NCI-H526 treated with DMSO at 0.1 percent for 48 hours (cell line): ENCODE results near the gene LRRC74B.
"Not testable (repeated sequence)": the region's sequence is repeated elsewhere in the genome, so short reads cannot be mapped to it uniquely, and the experiment has no call there.

ENCODE experiments used
- DNase-seq: peaks from one replicate; lab custom pipeline; 2025; lab: John Stamatoyannopoulos, UW

LRRC74B gene

DNA sequence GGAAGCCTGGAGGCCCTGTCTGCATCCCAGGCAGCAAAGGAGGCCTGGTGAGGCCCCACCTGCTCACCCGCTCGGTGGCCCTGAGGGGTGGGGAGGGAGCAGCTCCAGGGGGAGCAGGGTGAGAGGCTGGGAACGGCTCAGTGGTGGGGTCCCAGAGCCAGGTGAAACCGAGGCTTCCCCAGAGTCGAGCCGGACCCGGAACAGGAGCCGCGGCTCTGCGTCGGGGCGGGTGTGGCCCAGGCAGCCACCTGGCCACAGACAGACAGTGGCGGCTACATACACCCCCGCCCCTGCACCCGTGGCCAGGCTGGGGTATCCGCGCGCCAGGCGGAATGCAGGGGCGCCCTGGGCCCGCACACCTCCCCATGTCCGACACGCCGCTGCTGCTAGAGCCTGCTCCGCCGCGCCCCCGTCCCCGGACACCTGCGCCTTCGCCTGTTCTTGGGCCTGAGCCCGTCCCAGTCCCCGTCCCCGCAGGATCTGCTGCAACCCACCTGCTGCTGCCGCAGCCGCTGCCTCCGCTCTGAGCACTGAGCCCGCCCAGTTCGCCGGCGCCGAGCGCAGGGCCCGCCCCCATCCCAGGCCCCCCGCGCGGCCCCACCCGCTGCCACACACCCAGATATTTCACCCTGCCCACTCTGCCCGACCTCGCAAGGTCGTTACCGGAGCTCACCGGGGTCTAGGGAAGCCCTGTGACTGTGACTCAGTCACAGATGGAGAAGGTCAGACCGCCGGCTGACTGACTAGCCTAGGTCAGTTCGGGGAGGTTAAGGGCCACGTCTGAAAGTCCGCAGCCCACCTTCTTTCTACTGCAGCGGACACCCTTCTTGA lies 13.5 kb upstream of the LRRC74B start, which contains the start of gene SLC7A4:
Gene SLC7A4 (minus strand): TSS at position 525 of the 831 bp plus-strand sequence. CDS start 749 bp downstream, outside the sequence.
- DNase-seq, result no peak

DNA sequence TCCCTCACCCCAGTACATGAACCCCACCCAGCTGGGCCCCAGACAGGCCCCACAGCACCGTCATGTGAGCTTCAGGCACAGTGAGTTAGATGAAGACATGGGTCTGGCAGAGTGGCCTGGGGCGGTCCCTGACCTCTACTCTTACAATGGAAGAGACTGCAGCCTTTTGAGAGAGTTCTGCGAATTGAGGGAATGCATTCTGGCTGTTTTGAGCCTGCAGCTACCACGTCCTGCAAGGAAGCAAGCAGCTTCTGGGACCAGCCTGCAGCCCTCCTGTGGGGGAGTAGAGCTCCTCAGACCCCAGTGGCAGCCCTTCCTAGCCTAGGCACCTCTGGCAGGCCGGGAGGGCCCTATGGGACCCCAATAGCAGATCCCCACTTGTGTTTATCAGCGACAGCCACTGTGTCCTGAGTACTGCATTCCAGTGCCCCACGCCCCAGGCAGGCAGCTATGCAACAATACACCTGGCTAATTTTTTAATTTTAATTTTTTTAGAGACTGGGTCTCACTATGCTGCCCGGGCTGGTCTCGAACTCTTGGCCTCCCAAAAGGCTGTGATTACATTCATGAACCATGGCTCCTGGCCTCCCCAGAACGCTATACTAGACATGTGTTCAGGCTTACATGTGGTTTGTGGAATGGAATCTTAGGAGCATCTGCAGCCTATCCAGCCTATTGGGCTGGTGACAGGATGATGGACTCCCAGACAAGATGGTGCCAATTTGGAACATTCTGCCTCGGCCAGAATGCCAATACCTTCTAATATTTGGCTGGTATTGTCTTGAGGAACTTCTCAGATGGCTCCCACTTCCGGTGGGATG lies 12.7 kb upstream of the LRRC74B start:
- no peak for DNase-seq

DNA sequence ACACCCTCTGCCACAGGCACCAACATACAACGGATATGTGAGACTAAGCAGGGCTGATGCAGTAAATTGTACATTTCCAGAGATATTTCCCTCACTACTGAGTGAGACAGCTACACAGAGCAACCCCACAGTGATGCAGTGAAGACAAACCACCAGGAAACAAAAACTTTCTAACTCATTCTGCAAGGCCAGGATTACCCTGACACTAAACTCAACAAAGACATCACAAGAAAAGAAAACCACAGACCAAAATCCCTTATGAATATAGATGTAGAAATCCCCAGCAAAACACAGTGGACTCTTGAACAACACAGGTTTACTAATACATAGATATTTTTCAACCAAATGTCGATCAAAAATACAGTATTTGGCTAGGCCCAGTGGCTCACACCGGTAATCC lies 11.9 kb upstream of the LRRC74B start:
- DNase-seq, result no peak

DNA sequence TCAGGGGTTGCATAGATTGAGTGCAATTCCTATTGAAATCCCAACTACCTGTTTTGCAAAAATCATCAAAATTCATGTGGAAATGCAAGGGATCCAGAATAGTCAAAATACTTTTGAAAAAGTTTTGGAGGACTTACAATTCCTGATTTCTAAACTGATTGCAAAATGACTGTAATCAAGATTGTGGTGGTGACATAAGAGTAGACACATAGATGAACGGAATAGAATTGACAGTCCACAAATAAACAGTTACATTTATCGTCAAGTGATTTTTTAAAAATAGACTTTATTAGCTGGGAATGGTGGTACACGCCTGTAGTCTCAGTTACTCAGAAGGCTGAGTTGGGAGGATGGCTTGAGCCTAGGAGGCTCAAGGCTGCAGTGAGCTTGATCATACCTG lies 10.8 kb upstream of the LRRC74B start:
- DNase-seq, result no peak

DNA sequence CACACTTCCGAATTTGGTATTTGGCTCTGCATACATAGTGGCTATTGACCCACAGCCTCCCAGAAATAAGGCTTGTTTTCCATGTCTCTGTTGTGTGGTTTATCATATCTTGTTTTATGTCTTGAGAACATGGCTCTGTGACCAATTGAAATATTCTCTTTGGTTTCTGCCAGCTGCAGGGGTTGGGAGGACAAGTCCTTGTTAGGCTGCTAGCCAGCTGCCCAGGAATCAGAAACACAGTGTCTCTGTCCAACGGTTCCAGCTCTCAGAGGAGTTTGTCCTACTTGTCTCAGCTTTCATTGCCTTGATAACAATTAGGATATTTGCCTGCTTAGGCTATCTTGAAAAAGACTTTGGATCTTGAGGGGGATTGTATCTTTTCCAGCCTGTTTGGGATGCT lies 7.3 kb upstream of the LRRC74B start:
- no peak for DNase-seq

DNA sequence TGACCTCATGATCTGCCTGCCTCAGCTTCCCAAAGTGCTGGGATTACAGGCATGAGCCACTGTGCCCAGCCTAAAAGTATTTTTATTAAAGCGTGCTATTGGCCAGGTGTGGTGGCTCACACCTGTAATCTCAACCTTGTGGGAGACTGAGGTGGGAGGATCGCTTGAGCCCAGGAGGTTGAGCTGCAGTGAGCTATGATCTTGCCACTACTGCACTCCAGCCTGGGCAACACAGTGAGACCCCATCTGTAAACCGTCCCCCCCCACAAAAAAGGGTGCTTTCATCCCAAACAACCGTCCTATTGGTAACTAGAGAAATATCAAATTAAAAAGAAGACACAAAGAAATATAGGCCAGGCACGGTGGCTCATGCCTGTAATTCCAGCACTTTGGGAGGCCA lies 6.6 kb upstream of the LRRC74B start:
- not testable (repeated sequence) for DNase-seq

DNA sequence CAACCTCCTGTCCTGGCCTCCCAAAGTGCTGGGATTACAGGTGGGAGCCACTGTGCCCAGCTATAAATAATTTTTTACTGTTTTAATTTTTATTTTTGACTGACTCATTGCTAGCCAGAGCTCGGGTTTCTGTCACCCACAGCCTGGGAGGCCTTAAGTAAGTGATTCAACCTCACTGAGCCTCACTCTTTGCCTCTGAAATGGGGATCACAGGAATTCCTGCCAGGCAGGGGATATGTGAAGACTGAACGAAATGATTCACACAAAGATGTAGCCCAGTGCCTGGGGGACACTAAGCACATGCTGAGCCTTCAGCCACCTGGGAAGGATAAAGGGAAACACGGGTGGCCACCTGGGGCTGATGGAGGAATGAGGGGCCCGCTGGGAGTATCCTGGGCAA lies 3.8 kb upstream of the LRRC74B start:
- DNase-seq, result no peak

DNA sequence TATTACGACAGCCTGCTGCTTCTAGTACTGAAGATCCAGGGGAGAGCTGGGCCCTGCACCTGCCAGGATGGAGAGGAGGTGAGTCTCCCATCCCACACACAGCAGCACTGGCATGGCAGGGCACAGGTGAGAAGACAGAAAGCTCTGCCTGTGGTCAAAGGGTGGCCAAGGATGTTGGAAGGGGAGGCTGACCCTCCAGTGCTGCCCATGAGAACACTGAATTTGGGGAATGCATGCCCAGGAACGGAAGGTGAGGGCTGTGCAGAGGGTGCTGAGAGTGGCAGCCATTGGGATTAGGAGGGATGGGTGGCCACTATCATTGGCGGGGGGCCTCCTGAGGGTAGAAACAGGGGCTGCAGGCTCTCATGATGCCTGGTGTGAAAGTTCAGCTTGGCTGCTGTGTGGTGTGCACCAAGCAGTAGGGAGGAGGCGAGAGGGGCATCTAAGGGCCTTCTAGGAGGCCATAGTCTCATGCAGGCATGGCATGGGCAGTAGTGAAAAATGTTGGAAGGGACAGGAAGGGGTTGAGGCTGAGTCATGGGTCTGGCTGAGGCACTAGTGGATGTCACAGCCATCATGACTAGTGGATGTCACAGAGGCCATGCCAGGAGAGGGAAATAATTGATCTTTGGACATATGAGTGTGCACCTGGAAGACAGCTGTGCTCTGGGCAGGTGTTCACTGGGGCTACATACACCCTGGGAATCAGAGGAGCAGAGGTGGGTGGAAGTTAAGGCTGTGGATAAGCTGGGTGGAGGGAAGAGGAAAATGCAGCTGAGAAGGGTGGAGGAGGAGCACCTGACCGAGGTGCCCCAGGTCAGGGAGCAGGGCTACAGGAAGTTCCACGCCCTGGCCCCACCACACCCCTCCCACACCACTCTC lies 2.5 kb upstream of the LRRC74B start:
- no peak for DNase-seq

DNA sequence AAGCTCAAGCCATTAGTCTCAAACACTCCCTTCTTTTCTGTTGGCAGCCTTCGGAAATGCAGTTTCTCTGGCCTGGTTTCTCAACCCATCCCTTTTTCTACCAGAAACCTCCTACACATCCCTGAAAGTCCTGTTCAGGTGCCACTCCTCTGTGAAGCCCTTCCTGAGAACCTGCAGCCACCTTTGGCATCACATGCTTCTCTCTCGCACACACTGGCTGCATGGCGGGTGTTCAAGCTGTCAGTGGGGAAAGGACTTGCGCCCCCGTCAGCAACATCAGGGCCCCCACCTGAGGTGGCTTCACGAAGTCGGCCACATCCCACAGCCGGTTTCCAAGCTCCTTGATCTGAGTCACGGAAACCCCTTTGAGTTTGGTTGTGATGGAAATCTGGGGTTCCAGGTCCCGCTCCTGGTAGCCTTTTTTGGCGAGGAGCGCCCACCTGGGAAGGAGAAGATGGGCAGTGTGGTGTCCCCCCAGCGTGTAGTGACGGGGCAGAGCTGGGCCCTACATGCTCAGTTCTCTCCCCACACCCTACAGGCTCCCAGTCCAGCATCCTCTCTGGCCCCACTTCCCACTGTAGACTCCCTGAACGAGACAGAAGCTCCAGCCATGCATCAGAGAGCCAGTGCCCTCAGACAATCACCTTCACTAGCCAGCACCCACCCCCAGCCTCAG lies 1.7 kb upstream of the LRRC74B start:
- no peak for DNase-seq

DNA sequence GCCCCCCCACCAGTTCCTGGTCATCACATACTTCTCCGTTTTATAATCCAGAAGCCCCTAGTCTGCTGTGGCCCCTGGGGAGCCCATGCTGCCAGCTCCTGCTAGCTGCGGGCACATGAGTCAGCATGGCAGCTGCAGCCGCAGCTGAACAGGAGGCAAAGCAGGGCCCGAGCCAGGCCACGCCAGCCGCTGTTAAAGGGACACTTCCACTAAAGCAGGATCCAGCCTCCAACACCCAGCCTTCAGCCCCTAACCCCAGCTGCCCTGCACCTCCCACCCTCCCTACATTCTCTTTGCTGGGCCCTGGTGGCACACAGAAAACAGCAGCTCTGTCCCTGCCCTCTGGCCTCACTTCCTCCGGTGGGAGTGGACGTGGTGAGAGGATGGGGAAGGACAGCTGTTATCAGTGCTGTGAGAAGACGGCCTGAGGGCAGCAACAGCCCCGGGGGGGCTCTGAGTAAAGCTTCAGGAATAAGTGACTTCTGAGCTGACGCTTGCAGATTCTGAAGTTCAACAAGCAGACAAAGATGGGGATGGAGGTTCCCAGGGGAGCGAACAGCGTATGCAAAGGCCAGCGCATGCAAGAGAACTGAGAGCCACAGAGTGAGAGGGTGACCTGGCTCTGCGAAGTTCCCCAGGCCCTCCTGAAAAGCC lies 688 bp upstream of the LRRC74B start:
- DNase-seq, result no peak

DNA sequence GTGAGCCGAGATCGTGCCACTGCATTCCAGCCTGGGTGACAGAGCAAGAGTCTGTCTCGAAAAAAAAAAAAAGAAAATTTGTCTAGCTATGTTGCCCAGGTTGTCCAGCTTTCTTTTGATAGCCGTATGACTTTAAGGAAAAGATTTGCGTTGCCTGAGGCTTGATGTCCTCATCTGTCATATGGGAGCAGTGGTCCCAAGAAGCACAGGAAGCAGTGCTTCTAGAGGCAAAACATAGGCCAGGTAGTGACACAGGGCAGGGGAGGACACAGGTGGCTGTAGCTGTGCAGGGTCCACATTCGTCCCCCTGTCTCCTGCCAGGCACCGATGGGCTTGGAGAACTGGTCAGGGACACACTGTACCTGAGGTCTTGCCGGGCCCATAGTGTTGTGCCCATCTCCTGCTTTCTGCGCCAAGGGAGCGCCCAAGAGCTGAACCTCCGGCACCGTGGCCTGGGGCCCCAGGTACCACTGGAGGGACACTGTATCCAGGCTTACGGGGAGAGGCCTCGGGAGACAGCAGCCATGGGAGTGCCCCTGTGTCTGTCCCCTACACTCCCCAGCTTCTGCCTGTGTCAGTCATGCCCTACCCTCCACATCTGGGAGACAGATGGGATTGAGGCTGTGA lies 1.4 kb downstream of the LRRC74B start:
- DNase-seq, result no peak

DNA sequence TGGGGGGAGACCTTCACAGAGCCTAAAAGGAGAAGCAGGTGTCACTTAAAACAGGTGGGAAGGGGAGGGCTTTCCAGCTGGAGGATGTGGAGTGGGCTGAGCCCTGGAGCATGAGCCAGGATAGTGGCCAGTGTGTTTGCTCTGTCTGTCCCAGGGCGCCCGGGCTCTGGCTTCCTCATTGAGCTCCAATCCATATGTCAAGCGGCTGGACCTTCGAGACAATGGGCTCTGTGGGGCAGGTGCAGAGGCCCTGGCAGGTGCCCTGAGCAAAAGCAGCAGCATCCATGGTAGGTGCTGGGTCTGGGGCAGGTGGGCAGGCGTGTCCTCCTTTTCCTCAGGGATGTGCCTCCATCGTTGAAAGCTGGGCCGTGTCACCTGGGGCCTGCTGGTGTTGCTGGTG lies 2.0 kb downstream of the LRRC74B start:
- DNase-seq, result no peak

DNA sequence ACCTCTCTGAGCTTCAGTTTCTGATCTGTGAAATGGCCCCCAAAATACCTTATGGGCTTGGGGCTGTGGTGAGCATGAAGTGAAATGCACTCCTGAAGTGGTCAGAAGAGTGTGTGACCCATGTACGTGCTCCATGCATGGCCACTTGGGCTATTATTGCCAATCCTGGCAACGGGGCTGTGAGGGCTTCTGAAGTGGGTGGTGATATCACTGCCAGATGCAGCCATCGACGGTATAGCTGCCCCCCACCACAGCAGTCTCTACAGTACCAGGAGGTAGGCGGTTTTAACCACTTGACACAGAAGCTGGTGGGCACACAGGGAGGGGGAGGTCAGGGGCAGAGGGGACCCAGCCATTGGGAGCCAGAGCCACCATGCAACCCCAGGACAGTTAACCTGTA lies 2.7 kb downstream of the LRRC74B start:
- DNase-seq, result not testable (repeated sequence)

DNA sequence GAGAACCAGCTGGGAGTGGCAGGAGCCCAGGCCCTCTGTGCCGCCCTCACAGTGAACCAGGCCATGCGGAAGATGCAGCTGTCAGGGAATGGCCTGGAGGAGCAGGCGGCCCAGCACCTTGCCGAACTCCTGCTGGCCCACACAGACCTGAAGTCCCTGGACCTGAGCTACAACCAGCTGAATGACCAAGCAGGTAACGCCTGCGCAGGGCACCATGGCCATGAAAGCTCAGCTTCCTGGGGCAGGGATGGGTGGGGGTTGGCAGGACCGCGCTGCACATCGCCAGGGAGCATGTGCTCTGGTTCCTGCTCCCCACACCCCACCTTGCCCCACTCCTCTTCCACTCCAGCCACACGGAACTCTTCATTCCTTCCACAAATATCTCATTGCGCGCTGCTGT lies 3.2 kb downstream of the LRRC74B start:
- not testable (repeated sequence) for DNase-seq

DNA sequence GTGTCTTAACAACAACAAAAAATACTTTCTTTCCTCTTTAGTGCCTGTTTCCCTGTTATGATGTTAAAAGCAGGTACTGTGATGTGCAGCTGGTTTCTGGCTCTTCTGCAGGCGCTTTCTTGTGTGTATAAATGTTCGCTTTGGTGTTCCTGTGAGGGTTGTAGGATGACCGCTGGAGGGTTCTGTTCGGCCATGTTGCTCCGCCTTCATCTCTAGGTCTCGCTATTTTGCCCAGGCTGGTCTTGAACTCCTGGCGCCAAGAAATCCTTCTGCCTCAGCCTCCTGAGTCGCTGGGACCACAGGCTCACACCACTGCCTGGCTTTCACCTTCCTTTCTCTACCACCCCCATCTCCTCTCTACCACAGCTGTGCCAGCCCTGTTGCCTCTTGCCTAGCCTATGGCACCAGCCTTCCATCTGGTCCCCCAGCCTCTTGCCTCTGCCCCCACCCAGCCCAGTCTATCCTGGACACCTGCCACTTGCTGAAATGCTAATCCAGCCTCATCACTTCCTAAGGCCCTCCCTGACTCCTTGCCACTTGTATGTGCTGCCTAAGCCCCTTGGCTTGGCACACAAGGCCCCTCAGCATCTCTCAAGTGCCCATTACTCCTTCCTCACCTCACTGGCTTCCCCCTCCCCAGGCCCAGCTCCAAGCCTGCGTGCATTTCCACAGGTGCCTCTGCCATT lies 5.5 kb downstream of the LRRC74B start:
- no peak for DNase-seq

DNA sequence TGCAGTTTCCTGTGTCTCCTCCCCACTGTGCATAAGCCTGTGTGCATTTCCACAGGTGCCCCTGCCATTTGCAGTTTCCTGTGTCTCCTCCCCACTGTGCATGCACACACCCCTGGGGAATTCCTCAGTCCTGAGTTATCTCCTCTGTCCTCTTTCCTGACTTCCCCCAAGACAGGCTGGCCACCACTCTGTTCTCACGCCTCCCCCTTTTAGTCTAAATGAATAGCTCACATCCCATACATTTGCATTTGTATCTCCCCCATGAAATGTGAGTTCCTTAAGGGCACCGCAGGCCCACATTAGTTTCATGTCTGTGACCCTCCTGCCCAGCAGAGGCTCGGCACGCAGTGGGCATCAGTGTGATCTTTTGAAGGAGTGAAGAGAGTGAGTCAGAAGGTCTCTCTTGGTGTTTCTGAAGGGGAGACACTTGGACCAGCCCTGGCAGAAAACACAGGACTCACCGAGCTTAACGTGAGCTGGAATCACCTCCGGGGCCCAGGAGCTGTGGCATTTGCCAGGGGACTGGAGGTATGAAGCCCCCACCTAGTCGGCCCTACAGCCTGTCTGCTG lies 6.2 kb downstream of the LRRC74B start:
- DNase-seq, result no peak

DNA sequence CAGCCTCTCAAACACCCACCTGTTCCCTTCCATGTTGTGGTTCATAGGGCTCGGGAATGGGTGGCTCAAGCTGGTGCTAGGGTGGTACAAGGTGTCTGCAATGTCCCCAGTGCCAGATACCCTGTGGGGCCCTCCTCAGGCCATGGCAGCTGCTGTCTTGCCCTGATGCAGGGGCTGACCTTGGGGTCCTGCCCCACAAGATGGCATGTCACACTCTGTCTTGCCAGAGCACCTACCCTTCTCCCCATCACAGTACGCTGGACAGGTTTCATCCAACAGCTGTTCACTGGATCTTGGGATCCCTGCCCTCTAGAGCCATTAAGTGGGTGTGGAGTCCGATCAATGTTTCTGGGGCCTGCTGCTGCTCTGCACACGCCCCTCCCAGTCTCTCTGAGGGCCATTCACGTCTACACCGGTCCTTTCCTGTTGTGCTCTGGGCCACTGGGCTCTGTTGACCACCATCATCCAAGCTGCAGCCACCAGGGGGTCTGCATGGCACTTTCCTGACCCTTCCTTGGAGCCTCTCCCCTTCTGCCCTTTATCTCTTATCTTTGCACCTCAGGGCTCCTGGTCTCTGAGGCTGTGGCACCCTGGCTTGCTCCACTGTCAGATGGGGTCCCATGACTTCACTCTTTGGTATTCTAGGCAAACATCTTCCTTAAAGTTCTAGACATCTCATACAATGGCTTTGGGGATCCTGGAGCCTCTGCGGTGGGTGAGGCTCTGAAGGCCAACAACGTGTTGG lies 7.1 kb downstream of the LRRC74B start:
- no peak for DNase-seq

DNA sequence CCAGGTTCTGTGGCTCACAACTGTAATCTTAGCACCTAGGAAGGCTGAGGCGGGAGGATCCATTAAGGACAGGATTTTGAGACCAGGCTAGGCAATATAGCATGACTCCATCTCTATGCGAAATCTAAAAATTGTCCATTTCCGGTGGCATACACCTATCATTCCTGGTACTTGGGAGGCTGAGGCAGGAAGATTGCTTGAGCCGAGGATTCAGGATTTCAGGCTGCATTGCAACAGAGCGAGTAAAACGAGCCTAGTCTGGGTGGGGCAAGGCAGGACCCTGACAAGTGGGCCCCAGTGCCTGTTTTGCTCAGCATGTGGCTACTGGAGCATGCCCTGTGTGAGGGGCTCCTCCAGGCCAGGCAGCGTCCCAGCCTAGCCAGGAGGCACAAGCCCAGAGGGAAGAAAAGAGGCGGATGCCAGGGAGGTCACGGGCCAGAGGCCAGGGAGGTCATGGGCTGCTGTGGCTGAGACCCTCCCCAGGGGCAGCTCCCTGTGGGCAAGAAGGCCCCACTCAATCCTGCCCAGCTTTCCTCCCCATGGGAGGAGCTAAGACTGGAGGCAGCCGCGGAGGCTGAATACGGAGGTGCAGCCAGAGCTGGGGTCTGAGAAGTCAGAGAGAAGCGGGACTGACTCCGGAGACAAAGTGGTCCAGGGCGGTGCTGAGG lies 8.4 kb downstream of the LRRC74B start:
- no peak for DNase-seq
